Left lung (tissue), 10 donors: ENCODE results near the gene FRMD4A. TPM values are rescaled to one million over a fixed set of nuclear protein-coding genes. Genes with fewer than 3 reads are reported as not detected.

Experiments
- ATAC-seq: fragments of 200-7000 bp; cut with Tn5 transposase; one replicate; pipeline ENCODE4 v1.9.1; 2020; ENCODE audit warnings: moderate library complexity
- DNase-seq, 4 donors: peaks; one replicate each; pipeline ENCODE4 v3.0.0-alpha.2; 2013 to 2020
- H3K27ac ChIP-seq, 2 donors: fragments of 200-600 bp; sonication (generic) in 1 of 2; one replicate each; pipeline versions ENCODE4 v1.5.0 to v1.8.0; 2020 to 2021
- H3K27me3 ChIP-seq, 2 donors: fragments of 200-600 bp; sonication (generic) in 1 of 2; one replicate each; pipeline versions ENCODE4 v1.5.0 to v1.8.0; 2020 to 2021
- H3K36me3 ChIP-seq, 2 donors: fragments of 200-600 bp; sonication (generic) in 1 of 2; one replicate each; pipeline versions ENCODE4 v1.5.0 to v1.8.0; 2020 to 2021
- H3K4me1 ChIP-seq, 2 donors: fragments of 200-600 bp; one replicate each; pipeline ENCODE4 v1.8.0; 2021
- H3K4me3 ChIP-seq, 2 donors: fragments of 200-600 bp; sonication (generic) in 1 of 2; one replicate each; pipeline versions ENCODE4 v1.5.0 to v1.8.0; 2020 to 2021; ENCODE audit warnings: mild to moderate bottlenecking in 1 of 2
- H3K9me3 ChIP-seq, 2 donors: fragments of 200-600 bp; sonication (generic) in 1 of 2; one replicate each; pipeline versions ENCODE4 v1.5.0 to v1.8.0; 2020 to 2021
- CTCF ChIP-seq, 2 donors: fragments of 200-600 bp; sonication (generic) in 1 of 2; IDR thresholded peaks; one replicate each; pipeline versions ENCODE4 v1.5.0 to v1.8.0; 2021; ENCODE audit warnings: antibody characterized with exemption in 2 of 2
- intact Hi-C, 2 donors: fragments of 100-400 bp; cut with DNase I; formaldehyde crosslinking; loops; one replicate each; pipeline versions ENCODE4 v1.11.2 to v1.14.2; 2022
- polyA plus RNA-seq, 6 donors: library from polyadenylated mRNA; unstranded; fragments of 120-200 nt; gene quantifications; one replicate each; pipeline ENCODE4 v1.2.1, GENCODE V29; 2013; ENCODE audit not compliant: insufficient read length in 6 of 6
- total RNA-seq, 2 donors: library from RNA; stranded (reverse); fragmentation: NEBNext Ultra II Directional; extraction: Animal tissue kit (Norgen Biotek cat#: 25700); gene quantifications; one replicate each; pipeline ENCODE4 v1.2.1, GENCODE V29; 2021
- donor health status: DM: no; HTN: yes; CAD: no.
- donor health status: DM: no; HTN: no; CAD: no.

FRMD4A gene
- total and polyA plus RNA-seq, 8 donors: 33.9 to 62.8 (median 57.0) TPM

GRCh38 chr10:13660551-13660920 is 670.2 kb downstream of the FRMD4A start:
- Histone ChIP-seq H3K36me3 (peaks cover 0 to 39% of the 10 kb centered on the region in 2 donors), H3K4me1 (peaks cover 4 to 20% of the 10 kb centered on the region in 2 donors), H3K9me3 (no peaks in the 10 kb centered on the region), H3K27me3 (no peaks in the 10 kb centered on the region), H3K4me3 (no peak overlapping the region), H3K27ac (peak overlapping the region in 1 of 2 donors; percentile 46)
- intact Hi-C loops: loop anchor here in 1 of 2 donors (5.0 kb wide), 1 partner anchor 117 kb away; no protein-coding TSS in a partner anchor
- DNase-seq (no peak), ATAC-seq (peak; percentile 5)
- TF ChIP-seq CTCF (IDR thresholded peaks at IDR 0.05): no peak

GRCh38 chr10:13659887-13660550 is 670.7 kb downstream of the FRMD4A start:
- H3K36me3 ChIP-seq: peaks cover 0 to 41% of the 10 kb centered on the region in 2 donors
- H3K4me3 ChIP-seq: no peak overlapping the region
- no peaks in the 10 kb centered on the region for H3K9me3 ChIP-seq
- ATAC-seq (peak; percentile 85), DNase-seq (peak; percentile 73 to 92 (median 89))
- H3K27me3 ChIP-seq: no peaks in the 10 kb centered on the region
- intact Hi-C loops: loop anchor here in 1 of 2 donors (5.0 kb wide), 1 partner anchor 117 kb away; no protein-coding TSS in a partner anchor
- TF ChIP-seq CTCF (IDR thresholded peaks at IDR 0.05): peak; percentile 72 to 86
- peaks cover 4 to 20% of the 10 kb centered on the region in 2 donors for H3K4me1 ChIP-seq
- peak overlapping the region; percentile 62 to 64 for H3K27ac ChIP-seq

GRCh38 chr10:13658871-13659685 is 671.6 kb downstream of the FRMD4A start:
- DNase-seq: peak in 3 of 4 donors; percentile 54 to 87 (median 60)
- Histone ChIP-seq H3K9me3 (no peaks in the 10 kb centered on the region), H3K36me3 (peaks cover 0 to 50% of the 10 kb centered on the region in 2 donors), H3K27me3 (no peaks in the 10 kb centered on the region), H3K4me1 (peaks cover 4 to 20% of the 10 kb centered on the region in 2 donors), H3K27ac (peak overlapping the region; percentile 62 to 64), H3K4me3 (no peak overlapping the region)
- intact Hi-C loops: no loop called here
- ATAC-seq: peak; percentile 38
- no peak for TF ChIP-seq CTCF (IDR thresholded peaks at IDR 0.05)

- peaks cover 0 to 51% of the 10 kb centered on the region in 2 donors for H3K36me3 ChIP-seq
- DNase-seq (no peak), ATAC-seq (no peak)
- no peaks in the 10 kb centered on the region for H3K27me3 ChIP-seq
- intact Hi-C loops: no loop called here
- H3K27ac ChIP-seq: no peak overlapping the region
- TF ChIP-seq CTCF (IDR thresholded peaks at IDR 0.05): no peak
- no peak overlapping the region for H3K4me3 ChIP-seq
- H3K4me1 ChIP-seq: peaks cover 4 to 20% of the 10 kb centered on the region in 2 donors
- no peaks in the 10 kb centered on the region for H3K9me3 ChIP-seq
Observed at GRCh38 chr10:13658264-13658663, 672.5 kb downstream of the FRMD4A start.

- DNase-seq: no peak
- Histone ChIP-seq H3K4me3 (no peak overlapping the region), H3K27me3 (no peaks in the 10 kb centered on the region), H3K27ac (no peak overlapping the region), H3K4me1 (peaks cover 4 to 20% of the 10 kb centered on the region in 2 donors), H3K9me3 (no peaks in the 10 kb centered on the region), H3K36me3 (peaks cover 0 to 59% of the 10 kb centered on the region in 2 donors)
- no peak for ATAC-seq
- intact Hi-C loops: no loop called here
- no peak for TF ChIP-seq CTCF (IDR thresholded peaks at IDR 0.05)
Observed at GRCh38 chr10:13657101-13657680, 673.5 kb downstream of the FRMD4A start.
